Neuronal stem cell (in vitro differentiated cells): ENCODE measurements around the gene CRBN.

Experiments used
- DNase-seq: peaks from one replicate; pipeline ENCODE4 v3.0.0-alpha.2; 2013; ENCODE audit warnings: low spot score
- H2AFZ ChIP-seq: one replicate; pipeline ENCODE4 v1.6.1; 2013; ENCODE audit warnings: mild to moderate bottlenecking, low read length, inconsistent platforms
- H2AK5ac ChIP-seq: 2 replicates; pipeline ENCODE4 v1.6.1; 2013; ENCODE audit warnings: low read depth, mild to moderate bottlenecking, inconsistent platforms, low read length, moderate library complexity, mixed read lengths
- H2BK120ac ChIP-seq: 2 replicates; pipeline ENCODE4 v1.6.1; 2013; ENCODE audit warnings: low read depth, mild to moderate bottlenecking, inconsistent platforms, low read length, moderate library complexity, mixed read lengths
- H2BK12ac ChIP-seq: one replicate; pipeline ENCODE4 v1.6.1; 2013; ENCODE audit warnings: low read length, inconsistent platforms
- H2BK15ac ChIP-seq: 2 replicates; pipeline ENCODE4 v1.6.1; 2013; ENCODE audit warnings: mild to moderate bottlenecking, low read length, inconsistent platforms, mixed read lengths
- H2BK5ac ChIP-seq: one replicate; pipeline ENCODE4 v1.6.1; 2013; ENCODE audit warnings: inconsistent platforms, mild to moderate bottlenecking, low read length, moderate library complexity
- H3K14ac ChIP-seq: one replicate; pipeline ENCODE4 v1.6.1; 2013; ENCODE audit warnings: low read length, inconsistent platforms
- H3K18ac ChIP-seq: 2 replicates; pipeline ENCODE4 v1.6.1; 2013; ENCODE audit warnings: low read length, inconsistent platforms
- H3K23ac ChIP-seq: 2 replicates; pipeline ENCODE4 v1.6.1; 2013; ENCODE audit warnings: low read depth, mild to moderate bottlenecking, mixed read lengths, low read length, inconsistent platforms; ENCODE audit not compliant: poor library complexity
- H3K27ac ChIP-seq: replicated peaks from 3 replicates; pipeline ENCODE4 v1.5.1; 2013; ENCODE audit warnings: low read length, inconsistent platforms
- H3K27me3 ChIP-seq, 3 experiments: 2 replicates each; pipeline ENCODE4 v1.6.1; 2013; ENCODE audit warnings: low read length in 3 of 3, mild to moderate bottlenecking in 2 of 3, inconsistent platforms in 1 of 3, low read depth in 1 of 3, mixed read lengths in 1 of 3, moderate library complexity in 1 of 3; ENCODE audit not compliant: control insufficient read depth in 3 of 3, insufficient read depth in 3 of 3
- H3K36me3 ChIP-seq, 2 donors: replicated peaks in 1 of 2; 2 replicates each; pipeline ENCODE4 v1.6.1; 2013; ENCODE audit warnings: low read length in 2 of 2; ENCODE audit not compliant: control insufficient read depth in 2 of 2, insufficient read depth in 2 of 2
- H3K4ac ChIP-seq: 2 replicates; pipeline ENCODE4 v1.6.1; 2013; ENCODE audit warnings: inconsistent platforms, mild to moderate bottlenecking, low read length, moderate library complexity
- H3K4me1 ChIP-seq, 2 donors: 1 replicate in 1 of 2; 2 replicates in 1 of 2; pipeline ENCODE4 v1.6.1; 2013; ENCODE audit warnings: low read length in 2 of 2, low read depth in 1 of 2; ENCODE audit not compliant: control insufficient read depth in 2 of 2, insufficient read depth in 1 of 2
- H3K4me2 ChIP-seq: one replicate; pipeline ENCODE4 v1.6.1; 2013; ENCODE audit warnings: mild to moderate bottlenecking, low read length, inconsistent platforms; ENCODE audit not compliant: insufficient read depth, poor library complexity, severe bottlenecking
- H3K4me3 ChIP-seq, 2 donors: 2 replicates each; pipeline ENCODE4 v1.5.1; 2013; ENCODE audit warnings: low read length in 2 of 2, mild to moderate bottlenecking in 2 of 2, inconsistent platforms in 1 of 2, moderate library complexity in 1 of 2
- H3K79me1 ChIP-seq: one replicate; pipeline ENCODE4 v1.6.1; 2013; ENCODE audit warnings: low read depth, mild to moderate bottlenecking, inconsistent platforms, low read length, moderate library complexity
- H3K9ac ChIP-seq: one replicate; pipeline ENCODE4 v1.6.1; 2013; ENCODE audit warnings: mild to moderate bottlenecking, low read depth, low read length, inconsistent platforms; ENCODE audit not compliant: poor library complexity
- H3K9me3 ChIP-seq, 2 donors: replicated peaks in 1 of 2; 2 replicates each; pipeline versions ENCODE3 to v1.6.1; 2013; ENCODE audit warnings: low read length in 2 of 2, mild to moderate bottlenecking in 2 of 2, inconsistent platforms in 1 of 2, low read depth in 1 of 2, mixed read lengths in 1 of 2, moderate library complexity in 1 of 2; ENCODE audit not compliant: control insufficient read depth in 2 of 2, insufficient read depth in 1 of 2
- H4K8ac ChIP-seq: one replicate; pipeline ENCODE4 v1.6.1; 2013; ENCODE audit warnings: low read depth, mild to moderate bottlenecking, inconsistent platforms, low read length, moderate library complexity
- H4K91ac ChIP-seq: one replicate; pipeline ENCODE4 v1.6.1; 2013; ENCODE audit warnings: low read length, low read depth, mild to moderate bottlenecking, inconsistent platforms; ENCODE audit not compliant: poor library complexity
- WGBS, 2 donors: extraction: QIAGEN DNeasy Blood & Tissue Kit; methylation state at CpG; one replicate each; pipeline ENCODE4 v1.1.7; 2013; ENCODE audit warnings: missing lambda C conversion rate in 2 of 2, mixed read lengths in 1 of 2; ENCODE audit not compliant: insufficient read length in 2 of 2, insufficient replicate concordance in 1 of 2; ENCODE audit errors: extremely low coverage in 2 of 2; 5-methylcytosine and 5-hydroxymethylcytosine counted together

CRBN gene

GRCh38 chr3:3200632-3201212 is 21.2 kb upstream of the CRBN start:
- DNase-seq = peak; percentile 58
- H3K9ac ChIP-seq = no peak overlapping the region
- no peaks in the 10 kb centered on the region for H3K4me1 ChIP-seq
- H3K36me3 ChIP-seq = no peaks in the 10 kb centered on the region
- H4K8ac ChIP-seq = no peak overlapping the region
- no peak overlapping the region for H3K4me2 ChIP-seq
- H2BK12ac ChIP-seq = no peak overlapping the region
- no peak overlapping the region for H4K91ac ChIP-seq
- no peaks in the 10 kb centered on the region for H3K79me1 ChIP-seq
- H2AFZ ChIP-seq = no peak overlapping the region
- H3K4ac ChIP-seq = no peak overlapping the region
- H2BK120ac ChIP-seq = no peak overlapping the region
- no CpG with 5 or more reads among the region's 7 CpGs for WGBS, 2 donors
- H2BK5ac ChIP-seq = no peak overlapping the region
- H2BK15ac ChIP-seq = no peak overlapping the region
- no peak overlapping the region for H3K14ac ChIP-seq
- peaks cover 0 to 7% (median 0%) of the 10 kb centered on the region in 3 experiments for H3K27me3 ChIP-seq
- no peak overlapping the region for H2AK5ac ChIP-seq
- H3K27ac ChIP-seq = no peak overlapping the region
- no peaks in the 10 kb centered on the region for H3K9me3 ChIP-seq
- H3K23ac ChIP-seq = no peak overlapping the region
- H3K4me3 ChIP-seq = no peak overlapping the region
- no peak overlapping the region for H3K18ac ChIP-seq

GRCh38 chr3:3199306-3199705 is 19.8 kb upstream of the CRBN start:
- Histone ChIP-seq H2AK5ac (no peak overlapping the region), H3K4me2 (no peak overlapping the region), H3K9ac (no peak overlapping the region), H3K27me3 (peaks cover 0 to 7% (median 0%) of the 10 kb centered on the region in 3 experiments), H4K91ac (no peak overlapping the region), H2BK15ac (no peak overlapping the region), H2AFZ (no peak overlapping the region), H2BK5ac (no peak overlapping the region), H3K14ac (no peak overlapping the region), H3K18ac (no peak overlapping the region), H3K79me1 (no peaks in the 10 kb centered on the region), H3K4me1 (no peaks in the 10 kb centered on the region), H3K36me3 (no peaks in the 10 kb centered on the region), H4K8ac (no peak overlapping the region), H2BK120ac (no peak overlapping the region), H3K4me3 (no peak overlapping the region), H2BK12ac (no peak overlapping the region), H3K4ac (no peak overlapping the region), H3K23ac (no peak overlapping the region), H3K27ac (no peak overlapping the region), H3K9me3 (no peaks in the 10 kb centered on the region)
- no CpG with 5 or more reads among the region's 2 CpGs for WGBS, 2 donors
- no peak for DNase-seq

DNA sequence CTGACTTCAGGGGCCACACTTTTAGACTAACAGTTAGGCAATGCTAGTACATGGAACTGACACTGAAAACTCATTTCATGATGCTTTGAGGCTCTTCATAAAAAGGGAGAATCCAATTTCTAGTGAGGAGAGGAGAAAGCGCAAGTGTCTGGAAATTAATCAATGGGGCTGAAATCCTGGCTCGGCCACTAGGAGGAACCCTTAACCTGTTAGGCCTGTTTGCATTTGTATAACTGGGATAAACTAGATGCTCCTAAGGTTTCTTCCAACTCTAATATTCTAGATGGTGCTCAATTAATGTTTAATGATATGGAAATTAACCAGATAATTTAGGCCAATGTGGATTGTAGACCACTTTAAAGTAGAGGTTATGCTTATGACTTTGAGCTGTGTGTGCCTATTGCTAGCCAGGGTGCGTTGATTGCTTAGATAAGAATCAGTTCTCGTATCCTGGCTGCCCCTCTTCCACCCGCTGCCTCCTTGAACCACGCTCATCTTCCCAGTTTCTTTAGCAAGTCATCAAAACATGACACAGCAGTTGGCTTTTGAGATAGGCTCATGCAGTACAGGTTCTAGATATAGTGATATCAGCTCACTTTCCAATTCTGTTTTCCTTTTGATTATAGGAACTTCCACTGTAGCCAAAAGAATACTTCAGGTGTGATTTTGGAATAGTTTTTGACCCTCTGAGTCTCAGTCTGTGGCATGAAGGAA is 16.8 kb upstream of the CRBN start:
- Histone ChIP-seq H2AK5ac (no peak overlapping the region), H3K4me1 (no peaks in the 10 kb centered on the region), H4K8ac (no peak overlapping the region), H2BK15ac (no peak overlapping the region), H4K91ac (no peak overlapping the region), H3K23ac (no peak overlapping the region), H2BK120ac (no peak overlapping the region), H2BK12ac (no peak overlapping the region), H3K36me3 (no peaks in the 10 kb centered on the region), H3K27ac (no peak overlapping the region), H3K79me1 (no peaks in the 10 kb centered on the region), H3K4ac (no peak overlapping the region), H3K9me3 (no peaks in the 10 kb centered on the region), H3K14ac (no peak overlapping the region), H3K9ac (no peak overlapping the region), H3K4me3 (no peak overlapping the region), H3K4me2 (no peak overlapping the region), H3K27me3 (peaks cover 0 to 22% (median 0%) of the 10 kb centered on the region in 3 experiments), H2AFZ (no peak overlapping the region), H3K18ac (no peak overlapping the region), H2BK5ac (no peak overlapping the region)
- no peak for DNase-seq
- WGBS, 2 donors = no CpG with 5 or more reads among the region's 6 CpGs

GRCh38 chr3:3194861-3195260 is 15.4 kb upstream of the CRBN start:
- Histone ChIP-seq H3K36me3 (no peaks in the 10 kb centered on the region), H2AFZ (no peak overlapping the region), H3K27ac (no peak overlapping the region), H2AK5ac (no peak overlapping the region), H2BK12ac (no peak overlapping the region), H2BK5ac (no peak overlapping the region), H3K27me3 (peaks cover 0 to 32% (median 0%) of the 10 kb centered on the region in 3 experiments), H2BK15ac (no peak overlapping the region), H2BK120ac (no peak overlapping the region), H3K4me1 (no peaks in the 10 kb centered on the region), H3K4me2 (no peak overlapping the region), H4K91ac (no peak overlapping the region), H3K79me1 (no peaks in the 10 kb centered on the region), H3K18ac (no peak overlapping the region), H4K8ac (no peak overlapping the region), H3K23ac (no peak overlapping the region), H3K14ac (no peak overlapping the region), H3K9me3 (no peaks in the 10 kb centered on the region), H3K4ac (no peak overlapping the region), H3K9ac (no peak overlapping the region), H3K4me3 (no peak overlapping the region)
- DNase-seq = no peak
